ENCODE results near the gene COMP. TPM values are rescaled to one million over a fixed set of nuclear protein-coding genes. Genes with fewer than 3 reads are reported as not detected.

Gene COMP
- total and polyA plus RNA-seq, 10 of the 15 experiments (the other 5 are each of a cell fraction or from before 2014, with no cell fraction given): 0.17 TPM; not detected in 9

GRCh38 chr19:18799389-18799970, 8.4 kb upstream of the COMP start:
- RAD21 ChIA-PET (ENCODE audit: unreplicated experiment): no interaction called here
- Histone ChIP-seq H4K20me1 (ENCODE audit: control insufficient read depth, insufficient read depth) (no peaks in the 10 kb centered on the region), H2AFZ (ENCODE audit: control insufficient read depth, low read depth, low read length) (no peak overlapping the region), H3K36me3 (ENCODE audit: control insufficient read depth in 2 of 2, insufficient read depth in 2 of 2, low read length in 1 of 2) (no peaks in the 10 kb centered on the region), H3K27ac (ENCODE audit: control insufficient read depth, insufficient read depth) (no peak overlapping the region), H3K9ac (ENCODE audit: control insufficient read depth, insufficient read depth, low read length) (no peak overlapping the region), H3K79me2 (ENCODE audit: control insufficient read depth, insufficient read depth, low read length) (no peaks in the 10 kb centered on the region), H3K4me3 (no peak overlapping the region), H3K9me3 (replicated peaks; ENCODE audit: control insufficient read depth, insufficient read depth, low read length) (no peaks in the 10 kb centered on the region; the same call in 2 of the 3 replicates), H3K4me1 (ENCODE audit: control insufficient read depth, insufficient read depth, low read length) (no peaks in the 10 kb centered on the region), H3K4me2 (ENCODE audit: control insufficient read depth, insufficient read depth) (no peak overlapping the region), H3K27me3 (replicated peaks in 1 of 2; ENCODE audit: control insufficient read depth in 2 of 2, insufficient read depth in 2 of 2, low read length in 1 of 2) (peaks cover 3% of the 10 kb centered on the region in 2 experiments; a peak in 3 of 4 replicates)
- SMC1A ChIA-PET (ENCODE audit: uncharacterized antibody, unreplicated experiment): no interaction called here
- POLR2A ChIA-PET: no interaction called here
- in situ Hi-C loops (cut with MboI) (no loop called here), intact Hi-C loops (cut with micrococcal nuclease; ENCODE audit: unreplicated experiment) (no loop called here)
- CTCF ChIA-PET: no interaction called here
- no TSS peak for BruUV-seq (replicated peaks)
- FAIRE-seq: no peak
- ATAC-seq: no peak
- TF ChIP-seq RBBP5 (conservative IDR thresholded peaks at IDR 0.05) (no peak), DPF2 (IDR thresholded peaks at IDR 0.05) (no peak), CHD2 (IDR thresholded peaks at IDR 0.05; ENCODE audit: borderline replicate concordance, low read depth, low read length) (no peak), MXI1 (IDR thresholded peaks at IDR 0.05; ENCODE audit: low read depth, low read length) (no peak), SUPT20H (IDR thresholded peaks at IDR 0.05; ENCODE audit: borderline replicate concordance, control insufficient read depth, low read depth, low read length) (no peak), HDAC2 (IDR thresholded peaks at IDR 0.05) (no peak), ATF7 (IDR thresholded peaks at IDR 0.05; ENCODE audit: low read depth) (no peak), TBL1XR1 (IDR thresholded peaks at IDR 0.05; ENCODE audit: low read depth, low read length) (no peak), ETV6 (conservative IDR thresholded peaks at IDR 0.05 in 1 of 2, IDR thresholded peaks at IDR 0.05 in 1 of 2; ENCODE audit: borderline replicate concordance in 1 of 2, low read depth in 1 of 2) (no peak)
- TF ChIP-seq, protein P1, sequence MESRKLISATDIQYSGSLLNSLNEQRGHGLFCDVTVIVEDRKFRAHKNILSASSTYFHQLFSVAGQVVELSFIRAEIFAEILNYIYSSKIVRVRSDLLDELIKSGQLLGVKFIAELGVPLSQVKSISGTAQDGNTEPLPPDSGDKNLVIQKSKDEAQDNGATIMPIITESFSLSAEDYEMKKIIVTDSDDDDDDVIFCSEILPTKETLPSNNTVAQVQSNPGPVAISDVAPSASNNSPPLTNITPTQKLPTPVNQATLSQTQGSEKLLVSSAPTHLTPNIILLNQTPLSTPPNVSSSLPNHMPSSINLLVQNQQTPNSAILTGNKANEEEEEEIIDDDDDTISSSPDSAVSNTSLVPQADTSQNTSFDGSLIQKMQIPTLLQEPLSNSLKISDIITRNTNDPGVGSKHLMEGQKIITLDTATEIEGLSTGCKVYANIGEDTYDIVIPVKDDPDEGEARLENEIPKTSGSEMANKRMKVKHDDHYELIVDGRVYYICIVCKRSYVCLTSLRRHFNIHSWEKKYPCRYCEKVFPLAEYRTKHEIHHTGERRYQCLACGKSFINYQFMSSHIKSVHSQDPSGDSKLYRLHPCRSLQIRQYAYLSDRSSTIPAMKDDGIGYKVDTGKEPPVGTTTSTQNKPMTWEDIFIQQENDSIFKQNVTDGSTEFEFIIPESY (IDR thresholded peaks at IDR 0.05): no peak
- TF ChIP-seq, protein P2, sequence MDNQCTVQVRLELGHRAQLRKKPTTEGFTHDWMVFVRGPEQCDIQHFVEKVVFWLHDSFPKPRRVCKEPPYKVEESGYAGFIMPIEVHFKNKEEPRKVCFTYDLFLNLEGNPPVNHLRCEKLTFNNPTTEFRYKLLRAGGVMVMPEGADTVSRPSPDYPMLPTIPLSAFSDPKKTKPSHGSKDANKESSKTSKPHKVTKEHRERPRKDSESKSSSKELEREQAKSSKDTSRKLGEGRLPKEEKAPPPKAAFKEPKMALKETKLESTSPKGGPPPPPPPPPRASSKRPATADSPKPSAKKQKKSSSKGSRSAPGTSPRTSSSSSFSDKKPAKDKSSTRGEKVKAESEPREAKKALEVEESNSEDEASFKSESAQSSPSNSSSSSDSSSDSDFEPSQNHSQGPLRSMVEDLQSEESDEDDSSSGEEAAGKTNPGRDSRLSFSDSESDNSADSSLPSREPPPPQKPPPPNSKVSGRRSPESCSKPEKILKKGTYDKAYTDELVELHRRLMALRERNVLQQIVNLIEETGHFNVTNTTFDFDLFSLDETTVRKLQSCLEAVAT (IDR thresholded peaks at IDR 0.05): no peak
- TF ChIP-seq, protein P3, sequence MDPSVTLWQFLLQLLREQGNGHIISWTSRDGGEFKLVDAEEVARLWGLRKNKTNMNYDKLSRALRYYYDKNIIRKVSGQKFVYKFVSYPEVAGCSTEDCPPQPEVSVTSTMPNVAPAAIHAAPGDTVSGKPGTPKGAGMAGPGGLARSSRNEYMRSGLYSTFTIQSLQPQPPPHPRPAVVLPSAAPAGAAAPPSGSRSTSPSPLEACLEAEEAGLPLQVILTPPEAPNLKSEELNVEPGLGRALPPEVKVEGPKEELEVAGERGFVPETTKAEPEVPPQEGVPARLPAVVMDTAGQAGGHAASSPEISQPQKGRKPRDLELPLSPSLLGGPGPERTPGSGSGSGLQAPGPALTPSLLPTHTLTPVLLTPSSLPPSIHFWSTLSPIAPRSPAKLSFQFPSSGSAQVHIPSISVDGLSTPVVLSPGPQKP (IDR thresholded peaks at IDR 0.05; ENCODE audit: low read depth, low read length): no peak
- TF ChIP-seq, protein P4, sequence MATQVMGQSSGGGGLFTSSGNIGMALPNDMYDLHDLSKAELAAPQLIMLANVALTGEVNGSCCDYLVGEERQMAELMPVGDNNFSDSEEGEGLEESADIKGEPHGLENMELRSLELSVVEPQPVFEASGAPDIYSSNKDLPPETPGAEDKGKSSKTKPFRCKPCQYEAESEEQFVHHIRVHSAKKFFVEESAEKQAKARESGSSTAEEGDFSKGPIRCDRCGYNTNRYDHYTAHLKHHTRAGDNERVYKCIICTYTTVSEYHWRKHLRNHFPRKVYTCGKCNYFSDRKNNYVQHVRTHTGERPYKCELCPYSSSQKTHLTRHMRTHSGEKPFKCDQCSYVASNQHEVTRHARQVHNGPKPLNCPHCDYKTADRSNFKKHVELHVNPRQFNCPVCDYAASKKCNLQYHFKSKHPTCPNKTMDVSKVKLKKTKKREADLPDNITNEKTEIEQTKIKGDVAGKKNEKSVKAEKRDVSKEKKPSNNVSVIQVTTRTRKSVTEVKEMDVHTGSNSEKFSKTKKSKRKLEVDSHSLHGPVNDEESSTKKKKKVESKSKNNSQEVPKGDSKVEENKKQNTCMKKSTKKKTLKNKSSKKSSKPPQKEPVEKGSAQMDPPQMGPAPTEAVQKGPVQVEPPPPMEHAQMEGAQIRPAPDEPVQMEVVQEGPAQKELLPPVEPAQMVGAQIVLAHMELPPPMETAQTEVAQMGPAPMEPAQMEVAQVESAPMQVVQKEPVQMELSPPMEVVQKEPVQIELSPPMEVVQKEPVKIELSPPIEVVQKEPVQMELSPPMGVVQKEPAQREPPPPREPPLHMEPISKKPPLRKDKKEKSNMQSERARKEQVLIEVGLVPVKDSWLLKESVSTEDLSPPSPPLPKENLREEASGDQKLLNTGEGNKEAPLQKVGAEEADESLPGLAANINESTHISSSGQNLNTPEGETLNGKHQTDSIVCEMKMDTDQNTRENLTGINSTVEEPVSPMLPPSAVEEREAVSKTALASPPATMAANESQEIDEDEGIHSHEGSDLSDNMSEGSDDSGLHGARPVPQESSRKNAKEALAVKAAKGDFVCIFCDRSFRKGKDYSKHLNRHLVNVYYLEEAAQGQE (IDR thresholded peaks at IDR 0.05; ENCODE audit: low read depth, low read length): no peak
- no peak for DNase-seq (ENCODE audit: low read depth, low spot score)

Measured in GM12878 (cell line).